GM19438 (cell line): ENCODE measurements around the gene KIRREL3.

Experiments
- ATAC-seq: cut with Tn5 transposase; IDR thresholded peaks from one replicate; pipeline ENCODE4 v1.9.1; 2021; ENCODE audit warnings: low read depth; ENCODE audit not compliant: unreplicated experiment

KIRREL3 gene

GRCh38 chr11:126748100-126748791, 252.3 kb downstream of the KIRREL3 start:
- ATAC-seq, result no peak

- no peak for ATAC-seq
These were observed 253.3 kb downstream of the KIRREL3 start for GRCh38 chr11:126747315-126747714.

GRCh38 chr11:126746443-126746842, 254.1 kb downstream of the KIRREL3 start:
- ATAC-seq, result no peak

- ATAC-seq, result no peak
These were observed 255.9 kb downstream of the KIRREL3 start for GRCh38 chr11:126744699-126745098.

- ATAC-seq, result no peak
These were observed 256.9 kb downstream of the KIRREL3 start for GRCh38 chr11:126743628-126744027.

- ATAC-seq, result no peak
These were observed 258.0 kb downstream of the KIRREL3 start for GRCh38 chr11:126742582-126742981.

GRCh38 chr11:126740846-126741245, 259.7 kb downstream of the KIRREL3 start:
- no peak for ATAC-seq

GRCh38 chr11:126739499-126740145, 260.9 kb downstream of the KIRREL3 start:
- ATAC-seq, result no peak

GRCh38 chr11:126738295-126739031, 262.1 kb downstream of the KIRREL3 start:
- no peak for ATAC-seq

GRCh38 chr11:126736682-126737572, 263.6 kb downstream of the KIRREL3 start:
- ATAC-seq, result no peak

- no peak for ATAC-seq
These were observed 265.8 kb downstream of the KIRREL3 start for GRCh38 chr11:126734752-126735151.

GRCh38 chr11:126733685-126734084, 266.9 kb downstream of the KIRREL3 start:
- no peak for ATAC-seq

- peak; percentile 90 for ATAC-seq
These were observed 267.6 kb downstream of the KIRREL3 start for GRCh38 chr11:126732981-126733380.

GRCh38 chr11:126731576-126732142, 268.9 kb downstream of the KIRREL3 start:
- ATAC-seq, result no peak

GRCh38 chr11:126727381-126727780, 273.2 kb downstream of the KIRREL3 start:
- no peak for ATAC-seq

- no peak for ATAC-seq
These were observed 275.0 kb downstream of the KIRREL3 start for GRCh38 chr11:126725521-126725920.

- no peak for ATAC-seq
These were observed 275.5 kb downstream of the KIRREL3 start for GRCh38 chr11:126725043-126725442.

GRCh38 chr11:126723665-126724045, 276.9 kb downstream of the KIRREL3 start:
- no peak for ATAC-seq

GRCh38 chr11:126722956-126723664, 277.5 kb downstream of the KIRREL3 start:
- ATAC-seq, result no peak
